ENCODE data around the gene ATP4B.
A peak's percentile ranks its signal among the peaks of the same experiment; 100 is the strongest.

ATP4B gene

DNA sequence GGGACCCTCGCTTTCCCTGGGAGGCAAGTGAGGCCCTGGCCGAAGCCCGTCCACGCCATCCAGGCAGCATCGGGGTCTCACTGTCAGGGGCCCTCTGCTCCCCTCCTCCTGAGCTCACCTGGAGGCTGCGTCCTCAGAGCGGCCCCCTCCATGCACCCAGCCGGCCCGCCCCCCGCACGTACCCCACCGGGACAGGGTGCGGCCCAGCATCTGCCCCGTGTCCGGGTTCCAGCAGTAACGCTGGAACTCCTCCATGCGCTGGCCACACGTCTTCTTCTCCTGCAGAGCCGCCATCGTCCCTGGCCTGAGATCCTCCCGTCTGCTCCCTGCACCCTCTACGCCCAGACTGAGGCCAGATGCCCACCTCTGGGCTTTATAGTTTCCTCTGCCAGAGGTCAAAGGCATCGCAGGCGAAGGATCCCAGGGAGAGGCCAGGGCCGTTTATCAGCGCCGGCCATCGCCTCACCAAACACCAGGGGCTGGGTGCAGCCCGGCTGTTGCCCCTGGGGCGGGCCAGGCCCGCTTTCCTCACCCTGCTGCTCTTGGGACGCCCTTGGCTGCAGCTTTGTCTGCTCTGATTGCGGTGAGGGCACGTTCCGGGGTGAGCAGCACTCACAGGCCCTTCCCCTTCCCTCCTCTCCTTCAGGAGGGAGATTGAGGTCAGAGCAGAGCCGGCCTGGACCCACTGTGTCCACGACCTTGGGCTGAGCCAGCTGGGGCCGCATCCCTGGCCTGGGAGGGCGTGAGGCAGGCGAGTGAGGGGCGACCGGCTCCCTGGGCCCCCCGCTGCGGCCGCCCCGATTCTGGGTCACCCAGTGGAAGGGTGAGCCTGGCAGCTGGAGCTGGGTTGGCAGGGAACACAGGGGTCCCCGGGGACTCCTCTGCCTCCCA is at the start of gene ATP4B:
Gene ATP4B, minus strand, starts transcription at position 348 of the 891 bp plus-strand sequence. Its CDS starts 54 bp downstream, at position 294.
- no peak for TF ChIP-seq Cebpa-rat (IDR thresholded peaks at IDR 0.05)
- H3K9ac ChIP-seq: peak within 1 kb of the TSS; percentile 40; the same call in 1 of the 2 replicates
- peaks cover 7% of the 10 kb centered on the region; the same call in 1 of the 2 replicates for H3K9me3 ChIP-seq
- H3K4me3 ChIP-seq: peak within 1 kb of the TSS; percentile 36; the same call in 1 of the 2 replicates
- peak within 1 kb of the TSS; percentile 87 for H3K4me2 ChIP-seq
- H3K27ac ChIP-seq: peak within 1 kb of the TSS; percentile 39; the same call in 1 of the 2 replicates
- H3K4me1 ChIP-seq: peaks cover 59% of the 10 kb centered on the region
- H4K20me1 ChIP-seq: no peaks in the 10 kb centered on the region
- H3K27me3 ChIP-seq: peaks cover 9% of the 10 kb centered on the region; the same call in 1 of the 2 replicates
- no peaks in the 10 kb centered on the region for H3K36me3 ChIP-seq

- Histone ChIP-seq H3K27ac (no peak overlapping the region), H4K20me1 (no peaks in the 10 kb centered on the region), H3K36me3 (no peaks in the 10 kb centered on the region), H3K4me2 (no peak overlapping the region), H3K4me1 (peaks cover 14% of the 10 kb centered on the region), H3K27me3 (no peaks in the 10 kb centered on the region), H3K4me3 (no peak overlapping the region), H3K9me3 (no peaks in the 10 kb centered on the region), H3K9ac (no peak overlapping the region)
- no peak for TF ChIP-seq Cebpa-rat (IDR thresholded peaks at IDR 0.05)
These were observed 14.1 kb upstream of the ATP4B start for GRCh38 chr13:113672002-113672651.

DNA sequence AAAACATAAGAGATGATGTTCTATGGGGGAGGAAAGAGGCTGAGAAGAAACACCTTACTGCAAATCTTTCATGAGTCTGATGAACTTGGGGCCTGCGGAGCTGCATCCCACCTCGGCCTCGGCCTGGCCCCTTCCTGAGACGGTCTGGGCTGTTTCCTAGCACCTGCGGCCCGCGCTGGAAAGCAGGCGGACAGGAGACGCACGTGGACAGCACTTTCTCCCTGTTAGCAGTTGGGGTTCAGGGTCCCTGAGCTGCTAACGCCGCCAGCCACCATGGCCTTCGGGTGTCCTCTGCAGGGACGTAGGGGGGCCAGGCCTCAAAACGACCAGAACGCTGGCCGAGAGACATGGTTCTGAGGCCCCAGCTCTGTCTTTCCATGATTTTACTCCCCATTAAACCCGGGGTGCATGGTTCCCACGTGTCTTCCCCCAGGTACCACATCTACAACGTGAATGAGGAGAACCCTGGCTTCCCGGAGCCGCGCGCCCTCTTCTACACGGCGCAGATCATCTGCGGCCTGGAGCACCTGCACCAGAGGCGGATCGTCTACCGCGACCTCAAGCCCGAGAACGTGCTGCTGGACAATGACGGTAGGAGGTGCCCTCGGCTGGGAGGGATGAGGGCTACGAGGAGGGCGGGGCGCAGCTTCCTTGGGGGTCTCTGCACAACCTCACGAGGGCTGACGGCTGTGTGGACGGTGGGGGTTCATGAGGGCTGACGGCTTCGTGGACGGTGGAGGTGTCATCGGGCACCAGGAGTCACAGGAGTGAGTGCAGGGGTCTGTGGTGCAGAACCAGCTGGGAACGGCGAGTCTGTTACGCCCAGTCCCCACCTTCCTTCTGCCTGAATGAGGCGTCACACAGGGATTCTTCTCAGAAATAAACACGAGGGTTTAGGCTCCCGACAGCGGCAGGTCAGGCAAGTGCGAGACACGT is 13.3 kb upstream of the ATP4B start:
- Histone ChIP-seq H3K27me3 (no peaks in the 10 kb centered on the region), H3K36me3 (no peaks in the 10 kb centered on the region), H3K9ac (no peak overlapping the region), H3K4me3 (no peak overlapping the region), H3K4me1 (peaks cover 14% of the 10 kb centered on the region), H3K9me3 (no peaks in the 10 kb centered on the region), H4K20me1 (no peaks in the 10 kb centered on the region), H3K4me2 (no peak overlapping the region), H3K27ac (no peak overlapping the region)
- no peak for TF ChIP-seq Cebpa-rat (IDR thresholded peaks at IDR 0.05)

- no peak overlapping the region for H3K4me3 ChIP-seq
- H3K9ac ChIP-seq: no peak overlapping the region
- H3K9me3 ChIP-seq: no peaks in the 10 kb centered on the region
- no peak for TF ChIP-seq Cebpa-rat (IDR thresholded peaks at IDR 0.05)
- no peaks in the 10 kb centered on the region for H3K36me3 ChIP-seq
- H3K4me2 ChIP-seq: no peak overlapping the region
- no peaks in the 10 kb centered on the region for H3K27me3 ChIP-seq
- no peak overlapping the region for H3K27ac ChIP-seq
- peaks cover 14% of the 10 kb centered on the region for H3K4me1 ChIP-seq
- H4K20me1 ChIP-seq: no peaks in the 10 kb centered on the region
These were observed 12.5 kb upstream of the ATP4B start for GRCh38 chr13:113670541-113670940.

DNA sequence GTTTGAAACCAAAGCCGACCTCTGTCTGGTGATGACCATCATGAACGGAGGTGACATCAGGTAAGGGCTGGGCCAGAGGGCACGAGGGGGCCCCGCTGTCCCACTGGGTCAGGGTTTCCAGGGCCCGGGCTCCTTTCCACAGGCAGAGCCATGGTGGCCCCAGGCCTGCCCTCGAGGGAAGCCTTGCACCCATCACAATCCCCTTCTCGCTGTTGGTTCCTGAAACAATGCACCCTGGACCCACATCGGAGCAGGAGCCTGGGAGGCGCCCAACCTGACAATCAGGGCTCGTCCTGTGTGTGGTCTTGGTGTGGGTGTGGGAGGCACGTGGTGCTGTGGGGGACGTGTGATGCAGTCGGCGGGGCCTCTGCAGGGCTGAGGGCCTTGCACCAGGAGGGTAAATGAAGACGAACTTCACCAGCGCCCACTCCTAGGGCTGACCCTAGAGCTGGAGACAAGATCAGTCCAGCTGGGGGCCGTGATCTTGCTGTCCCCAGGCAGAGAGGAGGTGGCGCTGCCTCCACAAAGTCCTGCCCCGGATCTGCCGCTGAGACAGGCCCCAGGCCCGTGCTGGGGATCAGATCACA is 11.8 kb upstream of the ATP4B start:
- Histone ChIP-seq H3K4me1 (peaks cover 14% of the 10 kb centered on the region), H3K4me3 (no peak overlapping the region), H3K4me2 (no peak overlapping the region), H3K9ac (no peak overlapping the region), H3K27ac (no peak overlapping the region), H4K20me1 (no peaks in the 10 kb centered on the region), H3K27me3 (no peaks in the 10 kb centered on the region), H3K9me3 (no peaks in the 10 kb centered on the region), H3K36me3 (no peaks in the 10 kb centered on the region)
- TF ChIP-seq Cebpa-rat (IDR thresholded peaks at IDR 0.05): no peak

DNA sequence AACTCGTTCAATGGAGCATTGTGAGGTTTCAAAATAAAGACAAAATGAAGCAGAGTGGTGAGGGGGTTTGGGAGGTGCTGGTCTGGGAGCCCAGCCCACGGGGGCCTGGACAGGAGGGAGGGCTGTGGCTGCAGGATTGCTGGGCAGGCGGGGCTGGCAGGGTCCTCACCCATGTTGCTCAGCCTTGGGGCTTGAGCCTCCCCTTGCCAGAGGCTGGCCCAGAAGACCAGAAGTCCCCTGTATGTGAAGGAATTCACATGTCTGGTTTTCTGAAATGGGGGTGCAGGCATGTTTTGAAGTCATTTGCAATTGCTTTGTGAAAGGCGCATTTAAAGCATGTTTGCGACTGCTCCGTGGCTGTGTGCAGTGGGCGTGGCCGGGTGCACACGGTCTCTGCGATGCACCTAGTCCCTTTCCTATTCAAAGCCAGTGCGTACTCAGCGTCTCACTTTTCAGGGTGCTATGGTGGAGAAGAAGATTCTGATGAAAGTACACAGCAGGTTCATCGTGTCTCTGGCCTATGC is 11.3 kb upstream of the ATP4B start:
- Histone ChIP-seq H3K9me3 (no peaks in the 10 kb centered on the region), H3K4me1 (peaks cover 14% of the 10 kb centered on the region), H3K4me2 (peak overlapping the region; percentile 16; the same call in 1 of the 2 replicates), H4K20me1 (no peaks in the 10 kb centered on the region), H3K27ac (no peak overlapping the region), H3K27me3 (no peaks in the 10 kb centered on the region), H3K36me3 (no peaks in the 10 kb centered on the region), H3K9ac (no peak overlapping the region), H3K4me3 (no peak overlapping the region)
- TF ChIP-seq Cebpa-rat (IDR thresholded peaks at IDR 0.05): no peak

DNA sequence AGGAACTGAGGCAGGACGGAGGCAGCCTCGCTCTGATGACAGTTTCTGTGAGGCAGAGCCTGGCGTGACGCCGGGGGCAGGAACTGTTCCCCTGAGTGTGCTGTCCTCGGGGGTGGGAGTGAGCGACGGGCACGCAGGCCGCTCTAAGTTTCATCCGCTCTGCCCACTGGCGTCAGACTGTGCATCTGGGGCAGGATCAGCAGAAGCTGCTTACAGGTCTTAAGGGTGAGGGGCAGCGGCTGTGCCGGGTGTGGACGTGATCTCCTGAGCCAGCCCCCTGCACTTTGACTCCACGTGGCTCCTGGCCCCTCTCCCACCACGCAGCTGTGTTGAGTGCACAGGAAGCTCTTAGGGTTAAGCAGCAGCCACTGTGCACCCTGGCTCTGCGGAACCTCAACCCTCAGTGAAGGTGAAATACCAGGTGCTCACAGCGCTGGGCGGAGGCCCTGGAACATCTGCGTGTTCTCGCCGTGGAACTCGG is 10.5 kb upstream of the ATP4B start:
- no peak for TF ChIP-seq Cebpa-rat (IDR thresholded peaks at IDR 0.05)
- H3K9ac ChIP-seq: no peak overlapping the region
- no peaks in the 10 kb centered on the region for H3K36me3 ChIP-seq
- no peaks in the 10 kb centered on the region for H3K9me3 ChIP-seq
- H3K27me3 ChIP-seq: no peaks in the 10 kb centered on the region
- H3K4me2 ChIP-seq: peak overlapping the region; percentile 16; the same call in 1 of the 2 replicates
- H3K27ac ChIP-seq: no peak overlapping the region
- peaks cover 14% of the 10 kb centered on the region for H3K4me1 ChIP-seq
- H3K4me3 ChIP-seq: no peak overlapping the region
- H4K20me1 ChIP-seq: no peaks in the 10 kb centered on the region

GRCh38 chr13:113667771-113668490 is 9.9 kb upstream of the ATP4B start:
- no peaks in the 10 kb centered on the region for H3K9me3 ChIP-seq
- no peak overlapping the region for H3K4me3 ChIP-seq
- H3K27me3 ChIP-seq: no peaks in the 10 kb centered on the region
- TF ChIP-seq Cebpa-rat (IDR thresholded peaks at IDR 0.05): no peak
- H3K36me3 ChIP-seq: no peaks in the 10 kb centered on the region
- H3K4me2 ChIP-seq: peak overlapping the region; percentile 16; the same call in 1 of the 2 replicates
- peaks cover 14% of the 10 kb centered on the region for H3K4me1 ChIP-seq
- no peaks in the 10 kb centered on the region for H4K20me1 ChIP-seq
- H3K9ac ChIP-seq: no peak overlapping the region
- H3K27ac ChIP-seq: no peak overlapping the region

All from BLaER1 (cell line).